SU-DHL-6 (cell line): ENCODE data around the gene CLIC1.

Experiments
- CTCF ChIP-seq: fragments of 200-600 bp; sonication (generic); IDR thresholded peaks from one replicate; pipeline ENCODE4 v1.5.1; 2017; ENCODE audit warnings: antibody characterized with exemption, mild to moderate bottlenecking, low read length, moderate library complexity; ENCODE audit not compliant: insufficient read depth, poor library complexity, severe bottlenecking
- EZH2phosphoT487 ChIP-seq: fragments of 200-600 bp; sonication (generic), shearing (Covaris generic); conservative IDR thresholded peaks from 2 replicates; pipeline ENCODE4 v1.6.1; 2018; ENCODE audit warnings: mild to moderate bottlenecking, antibody characterized with exemption, low read length, moderate library complexity, mixed read lengths

DNA sequence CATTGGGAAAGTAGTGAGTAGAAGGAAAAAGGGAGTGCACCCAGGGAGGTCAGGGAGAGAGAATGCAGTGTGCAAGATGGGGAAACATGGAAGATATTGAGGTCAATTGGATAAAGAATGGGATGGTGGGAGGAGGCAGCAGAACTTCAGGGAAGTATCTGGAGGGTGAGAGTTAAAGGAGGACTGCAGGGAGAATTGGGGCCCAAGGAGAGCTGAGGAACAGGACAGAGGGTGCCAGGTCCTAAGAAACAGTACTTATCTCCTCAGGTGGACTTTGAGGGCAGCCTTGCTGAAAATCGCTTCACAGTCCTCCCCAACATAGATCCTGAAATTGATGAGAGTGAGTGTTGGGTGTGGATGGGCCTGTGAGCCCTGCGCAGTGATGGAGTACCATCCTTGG lies 22.0 kb upstream of the CLIC1 start:
- no peak for TF ChIP-seq CTCF
- TF ChIP-seq EZH2phosphoT487, result no peak
